H4 (cell line): ENCODE results near the gene RARG. TPM values are rescaled to one million over a fixed set of nuclear protein-coding genes. Genes with fewer than 3 reads are reported as not detected.
"Not testable (repeated sequence)": the region's sequence is repeated elsewhere in the genome, so short reads cannot be mapped to it uniquely, and the experiment has no call there.

Experiments
- DNase-seq: peaks from one replicate; pipeline ENCODE4 v3.0.0-alpha.2; 2015; ENCODE audit warnings: low spot score
- total RNA-seq: library from RNA; depleted of rRNA; stranded (reverse); fragments of >200 nt; shearing (Covaris generic); gene quantifications from 2 replicates; pipeline ENCODE4 v1.2.3, GENCODE V29; 2014

Gene RARG
- total RNA-seq, 1 experiment from 2014 or later = 20.0 TPM

- no peak for DNase-seq
Measured at GRCh38 chr12:53191885-53192530, 40.0 kb downstream of the RARG start.

- DNase-seq = no peak
Measured at GRCh38 chr12:53191096-53191884, 40.7 kb downstream of the RARG start.

DNA sequence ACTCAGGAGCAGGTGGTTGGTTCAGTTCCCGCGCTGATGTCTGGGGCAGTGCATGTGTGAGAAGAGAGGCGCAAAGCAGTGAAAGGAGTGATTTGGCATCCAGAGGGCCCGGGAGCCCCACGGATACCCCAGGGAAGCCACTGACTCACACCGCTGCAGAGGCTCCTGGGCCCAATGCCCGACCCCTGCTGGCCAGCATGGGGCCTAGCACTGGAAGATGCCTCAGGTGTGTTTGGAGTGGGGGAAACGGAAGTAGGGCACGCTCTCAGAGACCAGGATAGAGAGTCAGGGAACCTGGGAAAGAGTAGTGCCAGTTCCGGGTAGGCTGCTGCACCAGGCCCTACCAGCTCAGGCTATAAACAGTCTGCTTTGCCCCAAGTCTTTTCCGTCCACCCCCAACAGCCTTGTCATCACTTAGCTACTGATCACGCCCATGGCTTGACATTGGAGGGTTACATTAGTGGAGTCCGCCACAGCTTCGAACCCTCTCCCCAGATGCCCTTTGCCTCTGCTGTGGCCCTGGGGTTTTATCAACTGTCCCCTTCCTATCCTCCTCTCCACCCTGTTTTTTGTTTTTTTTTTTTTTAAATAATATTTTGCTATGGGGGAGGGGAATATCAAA lies 41.8 kb downstream of the RARG start:
- peak; percentile 36 for DNase-seq

DNA sequence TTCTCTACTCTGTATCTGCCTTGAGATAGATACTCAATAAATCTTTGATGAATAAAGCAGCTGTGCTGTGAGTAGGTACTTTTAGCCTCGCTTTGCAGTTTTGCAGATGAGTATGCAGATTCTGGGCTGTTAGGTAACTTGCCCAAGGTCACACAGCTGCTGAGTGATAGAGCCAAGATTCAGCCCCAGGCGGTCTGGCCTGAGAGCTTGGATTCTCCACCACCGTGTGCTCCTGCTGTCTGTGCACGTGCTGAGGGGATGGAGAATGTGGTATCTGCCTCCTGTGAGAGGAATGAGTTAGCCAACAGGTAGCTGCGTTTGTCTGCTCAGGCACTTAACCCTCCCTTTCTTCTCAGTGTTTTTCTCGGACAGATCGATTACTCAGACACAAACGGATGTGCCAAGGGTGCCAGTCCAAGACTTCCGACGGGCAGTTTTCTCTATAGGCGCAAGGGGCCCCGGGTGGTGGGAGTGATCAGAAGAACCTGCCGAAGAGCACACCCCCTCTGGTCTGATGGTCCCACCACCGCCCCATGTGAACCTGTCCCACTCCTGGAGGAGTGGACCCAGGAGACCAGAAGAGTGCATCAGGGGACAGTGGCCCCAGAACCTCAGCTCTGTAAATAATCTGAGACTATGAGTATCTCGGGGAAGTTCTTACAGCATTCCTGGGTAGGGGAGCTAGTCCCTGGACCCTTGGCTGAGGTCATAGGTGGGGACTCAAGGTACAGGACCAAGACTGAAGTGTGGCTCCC lies 44.7 kb downstream of the RARG start:
- DNase-seq = no peak

GRCh38 chr12:53186745-53187144 lies 45.3 kb downstream of the RARG start:
- DNase-seq = no peak

- no peak for DNase-seq
Measured at GRCh38 chr12:53185582-53186153, 46.3 kb downstream of the RARG start.

DNA sequence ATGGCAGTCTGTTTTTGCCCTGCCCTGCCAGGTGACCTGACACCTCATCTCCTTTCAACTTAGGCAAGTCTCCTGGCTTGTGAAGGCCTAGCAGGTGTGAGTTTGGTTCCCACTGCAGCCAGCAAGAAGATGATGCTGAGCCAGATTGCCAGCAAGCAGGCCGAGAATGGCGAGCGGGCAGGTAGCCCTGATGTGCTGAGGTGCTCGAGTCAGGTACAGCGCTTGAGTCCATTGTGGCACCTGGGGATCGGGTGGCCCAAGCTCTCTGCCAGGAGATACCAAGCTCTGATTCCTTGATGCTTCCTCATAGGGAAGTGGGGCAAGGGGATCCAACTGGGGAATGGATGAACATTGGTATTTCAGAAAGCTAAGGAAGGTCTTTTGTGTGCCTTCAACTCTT lies 47.2 kb downstream of the RARG start:
- DNase-seq = no peak

GRCh38 chr12:53182903-53183302 lies 49.1 kb downstream of the RARG start:
- no peak for DNase-seq

- DNase-seq = no peak
Measured at GRCh38 chr12:53181935-53182334, 50.1 kb downstream of the RARG start.

DNA sequence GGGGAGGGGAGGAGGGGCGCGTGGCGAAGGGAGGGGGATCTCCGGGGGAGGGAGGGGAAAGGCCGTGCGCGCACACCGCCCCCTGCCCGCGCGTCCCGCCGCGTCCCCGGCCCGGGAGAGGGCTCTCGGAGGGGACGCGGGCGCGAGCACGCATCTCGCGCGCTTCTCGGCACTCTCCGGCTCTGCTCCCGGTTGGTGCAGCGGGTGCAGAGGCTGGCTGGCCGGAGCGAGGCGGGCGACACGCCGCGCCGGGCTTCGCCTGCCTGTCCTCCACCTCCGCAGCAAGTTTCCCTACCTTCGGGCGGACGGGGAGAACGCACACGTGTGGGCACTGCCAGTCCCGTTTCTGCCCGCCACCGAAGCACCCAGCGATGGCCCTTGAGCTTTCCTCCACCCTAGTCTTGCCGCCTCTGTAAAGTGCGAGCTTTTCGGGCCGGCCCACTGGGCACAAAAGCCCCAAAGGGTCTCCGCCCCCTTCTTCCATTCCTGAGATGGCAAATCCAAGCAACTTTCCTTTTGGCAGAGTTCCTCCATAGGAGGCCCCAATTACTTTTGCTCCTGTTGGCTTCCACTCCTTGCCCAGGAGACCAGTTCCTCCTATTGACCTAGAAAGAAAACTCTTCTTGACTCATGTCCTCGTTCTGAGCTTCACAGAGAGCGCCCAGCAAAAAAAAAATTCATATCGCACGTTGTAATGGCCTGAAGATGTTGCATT lies 50.9 kb downstream of the RARG start:
- peak; percentile 51 for DNase-seq

DNA sequence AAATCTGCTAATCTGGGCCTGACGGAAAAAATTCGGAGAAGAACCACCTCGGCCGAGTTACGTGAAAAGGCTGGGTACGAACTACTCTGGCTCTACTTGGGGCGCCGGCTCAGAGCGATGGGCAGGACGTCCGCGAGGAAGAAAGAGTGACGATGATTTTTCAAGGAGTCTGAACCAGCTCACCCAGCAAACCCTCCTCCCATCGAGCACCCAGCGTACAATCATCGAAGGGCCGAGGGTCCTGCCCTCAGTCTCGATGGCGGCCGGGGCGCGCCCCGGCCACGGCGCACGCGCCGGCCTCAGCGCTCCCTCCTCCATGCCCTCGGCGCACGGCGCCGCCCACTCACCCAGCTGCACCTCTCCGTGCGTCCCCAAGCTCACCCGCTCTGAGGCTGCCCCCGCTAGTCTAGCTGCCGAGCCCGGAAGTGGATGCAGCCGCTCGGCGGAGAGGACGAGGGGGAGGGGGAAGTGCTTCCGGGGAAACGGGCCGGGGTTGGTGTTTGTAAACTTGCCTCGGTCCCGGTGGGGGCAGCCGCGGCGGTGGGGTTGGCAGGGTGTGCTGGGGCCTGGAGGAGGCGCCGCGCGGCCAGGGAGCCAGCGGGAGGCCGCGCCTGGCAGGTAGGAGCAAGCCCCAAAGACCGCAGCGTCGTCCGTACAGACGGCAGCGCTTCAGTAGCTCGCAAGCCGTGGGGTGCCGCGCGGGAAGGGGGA lies 51.6 kb downstream of the RARG start, which contains the start of the genes CSAD and ZNF740:
Gene CSAD (minus strand): TSS at position 706 of the 711 bp plus-strand sequence. CDS start 7,455 bp downstream, outside the sequence.
Gene ZNF740 (plus strand): TSS at position 503 of the 711 bp plus-strand sequence. CDS start 1,262 bp downstream, outside the sequence.
- peak; percentile 98 for DNase-seq

- DNase-seq = no peak
Measured at GRCh38 chr12:53179687-53180219, 52.3 kb downstream of the RARG start.

DNA sequence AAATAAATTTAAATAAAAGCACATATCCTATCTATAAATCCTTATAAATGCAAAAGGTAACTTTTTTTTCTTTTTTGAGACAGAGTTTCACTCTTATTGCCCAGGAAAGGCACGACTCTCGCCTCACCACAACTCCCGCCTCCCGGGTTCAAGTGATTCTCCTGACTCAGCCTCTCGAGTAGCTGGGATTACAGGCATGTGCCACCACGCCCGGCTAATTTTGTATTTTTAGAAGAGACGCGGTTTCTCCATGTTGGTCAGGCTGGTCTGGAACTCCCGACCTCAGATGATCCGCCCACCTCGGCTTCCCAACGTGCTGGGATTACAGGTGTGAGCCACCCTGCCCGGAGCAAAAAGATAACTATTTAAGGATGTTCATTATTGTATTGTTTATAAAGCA lies 53.2 kb downstream of the RARG start:
- not testable (repeated sequence) for DNase-seq

DNA sequence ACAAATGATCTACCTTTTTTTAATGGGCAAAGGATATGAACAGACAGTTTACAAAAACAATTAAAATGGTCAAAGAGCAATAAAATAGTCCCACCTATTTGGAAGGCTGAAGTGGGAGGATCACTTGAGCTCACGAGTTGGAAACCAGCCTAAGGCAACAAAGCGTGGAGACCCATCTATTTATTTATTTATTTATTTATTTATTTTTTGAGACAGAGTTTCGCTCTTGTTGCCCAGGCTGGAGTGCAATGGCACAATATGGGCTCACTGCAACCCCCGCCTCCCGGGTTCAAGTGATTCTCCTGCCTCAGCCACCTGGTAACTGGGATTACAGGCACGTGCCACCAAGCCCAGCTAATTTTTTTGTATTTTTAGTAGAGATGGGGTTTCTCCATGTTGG lies 54.6 kb downstream of the RARG start:
- DNase-seq = not testable (repeated sequence)

GRCh38 chr12:53176750-53177149 lies 55.3 kb downstream of the RARG start:
- no peak for DNase-seq

DNA sequence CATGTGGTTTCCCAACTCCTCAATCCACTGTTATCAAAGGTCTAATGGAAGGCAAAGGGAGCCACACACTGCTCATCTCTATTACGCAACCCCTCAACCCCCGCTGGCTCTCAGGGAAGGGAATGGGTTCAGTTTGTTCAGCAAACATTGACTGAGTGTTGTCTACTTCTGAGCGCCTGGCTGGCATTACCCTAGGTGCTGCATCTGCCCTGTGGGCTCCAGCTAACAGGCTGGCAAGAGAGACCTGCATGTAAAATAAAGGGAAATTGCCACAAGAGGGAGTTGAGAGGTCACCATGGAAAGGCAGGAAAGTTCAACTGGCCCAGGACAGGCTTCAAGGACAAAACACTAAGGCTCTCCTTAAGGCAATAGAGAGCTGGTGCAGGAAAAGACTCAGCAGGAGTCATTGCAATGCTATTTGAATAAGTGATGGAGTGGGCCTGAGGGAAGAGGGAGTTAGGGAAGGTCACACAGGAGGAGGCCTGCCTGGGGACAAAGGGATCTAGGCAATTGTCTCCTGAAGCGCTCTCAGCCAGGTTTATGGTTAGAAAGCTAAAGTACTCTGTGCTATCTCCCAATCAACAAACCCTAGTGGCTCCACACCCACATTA lies 57.0 kb downstream of the RARG start:
- no peak for DNase-seq

GRCh38 chr12:53173085-53173715 lies 58.8 kb downstream of the RARG start:
- no peak for DNase-seq

DNA sequence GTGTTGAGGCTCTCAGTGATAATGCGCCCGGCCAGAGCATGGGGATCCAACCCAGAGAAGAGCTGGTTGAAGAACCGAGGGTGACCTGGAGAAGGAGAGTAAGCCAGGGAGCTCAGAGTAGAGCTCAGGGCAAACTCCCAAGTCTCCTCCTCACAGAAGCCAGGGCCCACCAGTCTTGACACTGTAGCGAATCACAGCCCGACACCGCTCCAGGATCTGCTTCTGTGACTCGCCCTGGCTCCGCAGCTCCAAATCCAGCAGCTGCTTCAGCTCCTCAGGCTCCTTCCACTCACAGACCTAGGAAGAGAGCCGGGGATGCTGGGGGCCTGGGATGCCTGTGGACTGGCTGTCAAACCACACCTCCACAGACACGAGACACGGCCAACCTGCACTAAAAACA lies 59.7 kb downstream of the RARG start:
- DNase-seq = no peak

DNA sequence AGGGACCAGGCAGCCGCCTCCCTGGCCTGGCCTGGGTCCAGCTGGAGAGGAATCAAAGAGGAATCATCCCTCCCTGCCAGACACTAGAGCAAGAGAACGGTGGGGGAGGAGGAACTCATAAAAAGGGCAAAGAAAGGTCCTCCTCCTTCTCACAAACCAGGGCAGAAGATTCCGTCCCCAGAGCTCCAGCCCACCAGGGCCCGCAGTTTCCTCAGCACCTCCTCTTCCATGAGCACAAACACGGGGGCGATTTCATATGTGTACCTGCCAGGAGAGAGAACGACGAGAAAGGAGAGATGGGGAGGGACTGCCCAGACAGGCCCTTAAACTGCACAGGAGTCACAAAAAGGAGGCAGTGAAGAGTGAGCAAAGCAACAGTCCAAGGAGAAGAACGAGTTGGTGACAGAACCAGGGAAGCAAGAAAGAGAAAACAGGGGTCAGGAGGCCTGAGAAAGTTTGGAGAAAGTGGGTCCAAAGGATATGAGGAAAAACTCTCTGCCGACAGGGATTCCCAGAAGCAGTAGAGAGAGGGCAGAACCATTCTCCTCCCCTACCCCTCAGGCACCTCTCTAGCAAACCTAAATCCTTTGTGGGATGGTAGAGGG lies 60.2 kb downstream of the RARG start:
- DNase-seq = no peak
